ENCODE measurements around the gene YTHDC2.

DNA sequence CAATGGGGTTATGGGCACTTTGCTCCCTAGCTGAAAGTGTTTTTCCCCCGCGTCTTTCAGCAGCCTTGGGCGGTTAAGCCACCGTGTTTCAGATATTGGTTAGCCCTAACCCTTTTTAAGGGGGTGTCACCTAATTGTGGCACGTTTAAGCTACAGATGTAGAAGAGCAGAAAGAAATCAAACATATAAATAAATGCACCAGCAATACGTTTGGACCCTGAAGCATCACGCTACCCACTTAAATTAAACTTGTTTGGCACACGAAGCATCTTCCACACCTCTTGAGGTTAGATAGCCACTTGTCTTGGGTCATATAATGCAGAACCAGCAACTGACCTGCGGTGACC is 768 bp downstream of the YTHDC2 start:
- TF ChIP-seq, protein P1, sequence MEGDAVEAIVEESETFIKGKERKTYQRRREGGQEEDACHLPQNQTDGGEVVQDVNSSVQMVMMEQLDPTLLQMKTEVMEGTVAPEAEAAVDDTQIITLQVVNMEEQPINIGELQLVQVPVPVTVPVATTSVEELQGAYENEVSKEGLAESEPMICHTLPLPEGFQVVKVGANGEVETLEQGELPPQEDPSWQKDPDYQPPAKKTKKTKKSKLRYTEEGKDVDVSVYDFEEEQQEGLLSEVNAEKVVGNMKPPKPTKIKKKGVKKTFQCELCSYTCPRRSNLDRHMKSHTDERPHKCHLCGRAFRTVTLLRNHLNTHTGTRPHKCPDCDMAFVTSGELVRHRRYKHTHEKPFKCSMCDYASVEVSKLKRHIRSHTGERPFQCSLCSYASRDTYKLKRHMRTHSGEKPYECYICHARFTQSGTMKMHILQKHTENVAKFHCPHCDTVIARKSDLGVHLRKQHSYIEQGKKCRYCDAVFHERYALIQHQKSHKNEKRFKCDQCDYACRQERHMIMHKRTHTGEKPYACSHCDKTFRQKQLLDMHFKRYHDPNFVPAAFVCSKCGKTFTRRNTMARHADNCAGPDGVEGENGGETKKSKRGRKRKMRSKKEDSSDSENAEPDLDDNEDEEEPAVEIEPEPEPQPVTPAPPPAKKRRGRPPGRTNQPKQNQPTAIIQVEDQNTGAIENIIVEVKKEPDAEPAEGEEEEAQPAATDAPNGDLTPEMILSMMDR (optimal IDR thresholded peaks at IDR 0.05 in 1 of 3, IDR thresholded peaks at IDR 0.05 in 1 of 3, conservative IDR thresholded peaks at IDR 0.05 in 1 of 3; ENCODE audit: extremely low read depth in 1 of 3, insufficient read depth in 2 of 3, low read length in 3 of 3): no peak
- no peak for TF ChIP-seq EZH2 (IDR thresholded peaks at IDR 0.05; ENCODE audit: low read length)

Measured in keratinocyte (primary cell).